OCI-M2 (cell line): ENCODE data around the gene ECPAS.
"Not testable (repeated sequence)": the region's sequence is repeated elsewhere in the genome, so short reads cannot be mapped to it uniquely, and the experiment has no call there.

Source experiments
- DNase-seq: peaks from one replicate; lab custom pipeline; 2025; ENCODE audit not compliant: unreplicated experiment; lab: John Stamatoyannopoulos, UW

The ECPAS gene

GRCh38 chr9:111413996-111414395 lies 70.2 kb downstream of the ECPAS start:
- DNase-seq = no peak

- DNase-seq = no peak
Measured at GRCh38 chr9:111412280-111412679, 71.9 kb downstream of the ECPAS start.

GRCh38 chr9:111411266-111411665 lies 72.9 kb downstream of the ECPAS start:
- no peak for DNase-seq

GRCh38 chr9:111407813-111408212 lies 76.4 kb downstream of the ECPAS start:
- no peak for DNase-seq

GRCh38 chr9:111405701-111406100 lies 78.5 kb downstream of the ECPAS start:
- no peak for DNase-seq

GRCh38 chr9:111401486-111401885 lies 82.7 kb downstream of the ECPAS start:
- not testable (repeated sequence) for DNase-seq

GRCh38 chr9:111400564-111400898 lies 83.7 kb downstream of the ECPAS start:
- DNase-seq = no peak

- no peak for DNase-seq
Measured at GRCh38 chr9:111399772-111400563, 84.2 kb downstream of the ECPAS start.

GRCh38 chr9:111399211-111399739 lies 84.9 kb downstream of the ECPAS start:
- DNase-seq = no peak

GRCh38 chr9:111393971-111394370 lies 90.2 kb downstream of the ECPAS start:
- DNase-seq = no peak

- no peak for DNase-seq
Measured at GRCh38 chr9:111389406-111389805, 94.8 kb downstream of the ECPAS start.

GRCh38 chr9:111386386-111386785 lies 97.8 kb downstream of the ECPAS start:
- no peak for DNase-seq

- no peak for DNase-seq
Measured at GRCh38 chr9:111381006-111381405, 103.2 kb downstream of the ECPAS start.

GRCh38 chr9:111375817-111376564 lies 108.2 kb downstream of the ECPAS start:
- DNase-seq = no peak

- DNase-seq = no peak
Measured at GRCh38 chr9:111375062-111375461, 109.1 kb downstream of the ECPAS start.

GRCh38 chr9:111372297-111372696 lies 111.9 kb downstream of the ECPAS start:
- no peak for DNase-seq

- no peak for DNase-seq
Measured at GRCh38 chr9:111366978-111367377, 117.2 kb downstream of the ECPAS start.

GRCh38 chr9:111362526-111362925 lies 121.7 kb downstream of the ECPAS start:
- DNase-seq = no peak

- no peak for DNase-seq
Measured at GRCh38 chr9:111360881-111361280, 123.3 kb downstream of the ECPAS start.

GRCh38 chr9:111356481-111357244 lies 127.5 kb downstream of the ECPAS start:
- DNase-seq = no peak

GRCh38 chr9:111352545-111352944 lies 131.6 kb downstream of the ECPAS start:
- no peak for DNase-seq
